G401.6 (cell line): ENCODE data around the gene HAT1.
"Not testable (repeated sequence)": the region's sequence is repeated elsewhere in the genome, so short reads cannot be mapped to it uniquely, and the experiment has no call there.

Source experiments
- FAIRE-seq: peaks from 2 replicates; lab custom pipeline; 2012; peaks lifted over from hg19 to GRCh38; lab: Jason Lieb, UNC

Gene HAT1

DNA sequence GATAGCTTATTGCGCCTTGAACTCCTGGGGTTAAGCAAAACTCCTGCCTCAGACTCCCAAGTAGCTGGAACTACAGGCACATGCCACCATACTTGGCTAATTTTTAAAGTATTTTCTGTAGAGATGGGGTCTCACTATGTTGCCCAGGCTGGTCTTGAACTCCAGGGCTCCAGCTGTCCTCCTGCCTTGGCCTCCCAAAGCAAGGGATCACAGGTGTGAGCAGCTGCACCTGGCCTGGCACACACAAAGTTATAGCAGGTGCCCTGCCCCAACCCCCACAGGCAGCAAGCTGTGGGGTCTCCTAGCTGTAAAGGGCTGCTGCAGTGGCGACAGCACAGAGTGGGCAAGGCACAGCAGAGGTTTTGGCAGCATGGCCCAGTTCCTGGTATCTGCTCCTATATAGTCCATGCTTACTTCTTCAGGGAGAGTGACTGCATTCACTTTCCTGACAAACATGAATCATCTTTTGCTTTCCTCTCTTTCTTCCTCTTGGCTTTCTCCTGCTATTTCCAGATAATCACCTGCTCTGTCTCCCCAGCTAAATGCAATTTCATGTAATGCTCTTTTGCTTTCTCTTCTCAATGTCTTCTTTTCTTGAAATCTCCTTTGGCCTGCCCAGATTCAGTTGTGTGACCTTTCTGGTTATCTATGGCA lies 50.2 kb downstream of the HAT1 start:
- FAIRE-seq, result no peak

DNA sequence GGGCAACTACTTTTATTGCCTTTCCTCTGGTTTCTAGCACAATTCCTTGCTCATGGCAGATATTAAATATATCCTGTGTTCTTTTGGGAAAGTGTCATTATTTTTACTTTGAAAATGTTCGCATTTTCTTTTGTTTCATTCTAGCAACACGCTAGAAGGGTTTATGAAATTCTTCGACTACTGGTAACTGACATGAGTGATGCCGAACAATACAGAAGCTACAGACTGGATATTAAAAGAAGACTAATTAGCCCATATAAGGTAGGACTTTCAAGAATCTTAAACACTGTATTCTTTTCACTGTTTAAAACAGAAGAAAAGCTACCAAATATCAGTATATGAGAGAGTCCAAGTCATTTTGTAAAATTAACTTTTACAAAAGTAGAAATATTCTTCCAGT lies 56.8 kb downstream of the HAT1 start:
- no peak for FAIRE-seq

- not testable (repeated sequence) for FAIRE-seq
These were observed 61.7 kb downstream of the HAT1 start for GRCh38 chr2:171983924-171984323.

DNA sequence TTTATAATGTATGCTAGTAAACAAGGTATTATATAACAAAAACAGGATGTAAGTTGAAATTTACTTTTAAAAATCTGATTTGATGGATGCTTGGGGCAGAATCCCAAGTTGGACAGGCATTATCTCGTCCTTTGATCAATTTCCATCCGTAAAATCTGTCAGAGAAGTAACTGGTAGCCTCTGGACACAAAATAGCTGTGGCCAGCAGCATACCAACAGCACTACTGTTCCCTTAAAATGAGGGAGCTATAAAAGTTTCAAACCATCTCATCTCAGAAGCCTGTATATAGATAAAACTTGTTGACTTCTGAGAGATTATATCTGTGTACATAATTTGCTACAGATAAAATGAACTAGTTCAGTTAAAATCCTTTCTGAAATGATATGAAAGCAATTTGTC lies 62.8 kb downstream of the HAT1 start:
- no peak for FAIRE-seq

DNA sequence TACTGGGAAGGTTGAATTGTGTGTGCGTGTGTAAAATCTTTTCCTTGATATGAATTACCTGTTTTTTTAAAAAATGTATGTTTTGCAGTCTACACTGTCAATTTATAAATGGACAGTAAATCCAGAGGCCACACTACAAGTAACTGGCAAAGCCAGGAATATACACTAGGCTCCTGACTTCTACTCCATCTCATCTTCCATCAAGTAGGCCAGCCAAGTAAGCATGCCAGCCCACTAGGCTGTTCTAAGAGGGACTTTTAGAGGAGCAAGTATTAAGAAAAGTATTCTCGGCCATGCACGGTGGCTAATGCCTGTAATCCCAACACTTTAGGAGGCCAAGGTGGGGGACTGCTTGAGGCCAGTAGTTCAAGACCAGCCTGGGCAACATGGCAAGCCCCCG lies 64.5 kb downstream of the HAT1 start:
- FAIRE-seq, result no peak

DNA sequence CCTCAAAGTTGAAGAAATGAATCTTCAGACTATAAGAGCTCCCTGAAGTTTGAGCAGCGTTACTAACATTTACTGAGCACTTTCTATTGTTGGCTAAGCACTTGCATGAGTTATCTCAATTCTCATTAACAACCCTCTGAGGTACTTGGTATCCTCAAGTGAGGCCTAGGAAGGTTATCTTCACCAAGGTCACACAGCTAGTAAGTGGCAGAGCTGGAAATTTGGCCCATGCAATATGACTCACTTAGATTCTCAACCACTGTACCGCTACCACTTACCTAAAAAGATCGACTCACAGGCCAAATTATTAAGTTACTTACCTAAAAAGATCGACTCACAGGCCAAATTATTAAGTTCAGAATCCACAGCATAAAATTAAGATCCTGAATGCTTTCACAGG lies 68.8 kb downstream of the HAT1 start:
- no peak for FAIRE-seq

- no peak for FAIRE-seq
These were observed 73.3 kb downstream of the HAT1 start for GRCh38 chr2:171995586-171995985.

- no peak for FAIRE-seq
These were observed 73.8 kb downstream of the HAT1 start for GRCh38 chr2:171996021-171996420.

- FAIRE-seq, result not testable (repeated sequence)
These were observed 74.8 kb downstream of the HAT1 start for GRCh38 chr2:171997031-171997430.

GRCh38 chr2:171999161-171999560 lies 76.9 kb downstream of the HAT1 start:
- no peak for FAIRE-seq

DNA sequence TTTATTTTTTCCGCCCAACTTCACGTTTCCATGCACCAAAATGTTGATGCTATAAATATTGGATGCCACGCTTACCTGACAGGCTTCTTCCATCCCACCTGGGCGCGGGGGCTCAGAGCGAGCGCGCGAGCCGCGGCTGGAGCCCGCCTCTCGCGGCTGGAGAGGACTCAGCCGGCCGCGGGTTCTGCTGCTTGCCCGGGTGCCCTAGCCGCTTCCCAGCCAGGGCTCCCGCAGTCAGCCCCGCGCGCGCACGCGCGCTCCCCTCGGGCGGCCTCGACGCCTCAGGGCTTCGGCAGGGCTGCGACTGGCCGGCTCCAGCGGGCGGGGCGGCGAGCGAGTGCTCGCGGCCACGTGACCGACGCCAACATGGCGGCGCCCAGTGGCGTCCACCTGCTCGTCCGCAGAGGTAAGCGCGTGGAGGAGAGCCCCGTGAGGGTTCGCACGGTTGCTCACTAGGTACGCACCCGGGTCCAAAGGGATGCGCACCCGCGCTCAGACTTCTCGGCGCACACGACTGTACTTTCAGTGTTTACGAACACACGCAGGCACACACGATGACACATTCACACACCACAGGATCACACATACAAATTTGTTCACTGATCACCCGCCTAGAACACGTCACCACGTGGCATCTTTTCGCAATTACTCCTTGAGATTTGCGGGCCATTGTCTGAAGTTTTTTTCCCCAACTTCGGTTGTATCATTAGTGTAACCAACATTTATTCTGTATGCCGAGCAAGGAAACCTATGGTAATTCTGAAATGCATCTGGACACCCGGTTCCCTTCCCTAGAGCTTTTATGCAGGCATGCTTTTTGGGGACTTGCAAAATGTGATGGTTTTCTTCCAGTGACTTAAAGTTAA lies 77.6 kb downstream of the HAT1 start, which contains the start of gene METAP1D:
TSS of gene METAP1D (plus strand) at position 350 of the 866 bp plus-strand sequence. CDS start at position 367, 17 bp downstream.
- peak; percentile 17 for FAIRE-seq

DNA sequence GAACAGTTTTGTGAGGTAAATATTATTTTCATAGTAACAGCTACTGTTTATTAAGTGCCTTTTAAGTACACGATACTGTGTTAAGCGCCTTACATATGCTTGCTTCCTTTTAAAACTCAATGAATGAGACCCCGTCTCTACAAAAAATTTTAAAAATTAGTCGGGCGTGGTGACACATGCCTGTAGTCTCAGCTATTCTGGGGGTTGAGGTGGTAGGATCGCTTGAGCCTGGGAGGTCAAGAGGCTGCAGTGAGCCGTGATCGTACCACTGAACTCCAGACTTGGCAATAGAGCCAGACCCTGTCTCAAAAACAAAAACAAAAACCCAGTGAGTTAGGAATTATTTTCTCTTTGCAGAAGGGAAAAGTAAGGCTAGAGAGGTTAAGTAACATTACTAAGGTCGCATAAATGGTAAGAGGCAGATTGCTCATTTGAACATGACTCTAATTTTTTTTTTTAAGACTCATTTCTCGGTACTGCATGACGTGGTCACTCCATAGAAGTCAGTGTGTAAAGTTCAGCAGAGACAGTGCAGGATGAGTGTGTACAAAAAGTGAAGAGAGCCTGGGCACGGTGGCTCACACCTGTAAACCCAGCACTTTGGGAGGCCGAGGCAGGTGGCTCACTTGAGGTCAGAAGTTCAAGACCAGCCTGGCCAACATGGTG lies 78.6 kb downstream of the HAT1 start:
- FAIRE-seq, result peak; percentile 71

DNA sequence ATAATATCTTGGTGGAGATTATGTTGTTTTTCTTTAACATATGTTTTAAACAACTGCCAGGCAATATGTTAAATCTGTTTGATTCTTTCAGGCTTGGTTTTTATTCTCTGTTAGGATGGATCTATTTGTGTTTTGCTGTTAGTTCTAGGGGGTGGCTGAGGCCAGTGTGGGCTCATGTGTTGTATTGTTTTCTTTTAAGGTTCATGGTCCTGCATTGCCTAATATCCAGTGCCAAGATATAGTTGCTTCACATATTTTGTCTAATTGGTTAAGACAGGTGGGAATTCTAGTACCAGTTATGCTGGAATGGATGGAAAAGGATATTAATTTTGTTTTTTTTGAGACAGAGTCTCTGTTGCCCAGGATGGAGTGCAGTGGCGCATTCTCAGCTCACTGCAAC lies 85.1 kb downstream of the HAT1 start:
- FAIRE-seq, result no peak

DNA sequence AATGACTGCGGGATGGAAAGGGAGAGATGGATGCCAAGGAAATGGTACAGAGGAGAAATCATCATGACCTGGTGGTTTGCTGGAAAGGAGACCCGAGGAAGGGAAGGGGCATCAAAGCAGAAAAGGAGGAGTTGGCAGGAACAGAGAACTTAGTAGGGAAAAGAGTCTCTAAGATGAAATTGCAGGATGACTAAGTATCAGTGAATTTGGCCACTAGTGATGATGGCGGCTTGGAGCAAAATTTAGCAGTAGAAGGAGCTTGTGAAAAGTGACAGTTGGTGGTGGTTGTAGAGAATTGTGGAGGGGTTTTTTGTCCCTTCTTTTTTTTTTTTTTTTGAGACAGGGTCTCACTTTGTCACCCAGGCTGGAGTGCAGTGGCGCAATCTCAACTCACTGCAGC lies 87.6 kb downstream of the HAT1 start:
- FAIRE-seq, result no peak

DNA sequence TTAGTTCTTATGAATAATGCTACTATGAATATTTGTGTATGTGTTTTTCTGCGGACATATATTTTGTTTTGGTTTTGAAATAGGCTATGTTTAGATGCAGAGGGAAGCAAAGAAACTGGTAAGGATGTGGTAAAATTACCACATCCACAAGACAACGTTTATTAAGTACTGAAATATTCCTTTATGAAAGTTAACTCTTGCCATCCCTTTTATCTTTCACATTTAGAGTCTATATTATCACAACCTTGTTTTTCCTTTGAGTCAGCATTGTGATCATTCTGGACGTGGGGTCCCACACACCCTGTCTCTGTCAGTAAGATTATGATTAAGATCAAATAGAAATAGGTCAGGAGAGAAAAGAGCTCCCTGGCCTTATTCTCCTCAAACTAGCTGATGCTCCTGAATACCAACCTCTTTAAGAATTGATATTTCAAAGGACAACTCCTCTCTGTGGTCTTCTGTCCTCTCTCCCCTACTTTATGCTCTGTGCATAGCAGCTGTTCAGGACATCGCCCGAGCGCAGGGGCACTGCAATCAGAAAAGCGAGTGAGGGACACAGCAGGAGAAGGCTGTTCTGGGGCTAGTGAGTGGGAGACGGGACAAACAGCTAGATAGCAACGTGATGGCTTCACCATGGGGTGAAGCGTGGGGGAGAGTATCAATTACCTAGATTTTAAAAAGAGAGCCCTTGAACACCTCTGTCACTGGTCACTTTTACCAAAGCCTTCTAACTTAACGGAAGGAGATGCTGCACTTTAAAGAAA lies 89.7 kb downstream of the HAT1 start:
- FAIRE-seq, result no peak

DNA sequence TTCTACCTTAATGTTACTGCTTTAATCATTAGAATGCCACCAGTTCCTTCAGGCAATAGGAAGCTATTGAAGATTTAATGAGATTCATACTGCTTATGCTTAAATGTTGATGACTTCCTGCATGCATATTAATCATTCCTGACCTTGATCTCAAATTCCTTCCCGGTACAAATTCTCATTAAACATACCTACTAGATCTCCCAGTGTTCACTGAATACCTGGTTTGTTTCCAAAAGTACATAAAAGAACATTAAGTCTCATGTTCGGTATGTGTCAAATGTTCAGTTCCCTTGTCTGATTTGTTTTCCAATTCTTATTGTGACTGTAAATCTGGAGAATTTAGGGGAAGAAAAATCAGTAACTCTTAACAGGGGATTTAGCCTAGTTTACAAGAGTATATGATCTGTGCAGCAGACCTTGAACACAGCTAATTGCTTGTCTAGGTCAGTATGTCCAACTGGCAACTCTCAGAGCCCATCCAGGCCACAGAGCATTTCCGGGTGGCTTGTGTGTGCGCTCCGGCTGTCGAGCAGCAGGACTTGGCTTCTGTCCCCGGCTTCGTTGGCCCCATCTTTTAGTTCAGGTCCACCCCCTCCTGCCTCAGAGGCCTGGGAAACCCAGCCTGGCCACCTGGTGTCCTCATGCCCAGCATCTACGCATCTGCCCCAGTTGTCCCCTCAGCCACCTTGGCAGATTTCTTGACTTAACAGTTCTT lies 90.6 kb downstream of the HAT1 start:
- FAIRE-seq, result peak; percentile 89

- FAIRE-seq, result no peak
These were observed 91.1 kb downstream of the HAT1 start for GRCh38 chr2:172013396-172013795.

DNA sequence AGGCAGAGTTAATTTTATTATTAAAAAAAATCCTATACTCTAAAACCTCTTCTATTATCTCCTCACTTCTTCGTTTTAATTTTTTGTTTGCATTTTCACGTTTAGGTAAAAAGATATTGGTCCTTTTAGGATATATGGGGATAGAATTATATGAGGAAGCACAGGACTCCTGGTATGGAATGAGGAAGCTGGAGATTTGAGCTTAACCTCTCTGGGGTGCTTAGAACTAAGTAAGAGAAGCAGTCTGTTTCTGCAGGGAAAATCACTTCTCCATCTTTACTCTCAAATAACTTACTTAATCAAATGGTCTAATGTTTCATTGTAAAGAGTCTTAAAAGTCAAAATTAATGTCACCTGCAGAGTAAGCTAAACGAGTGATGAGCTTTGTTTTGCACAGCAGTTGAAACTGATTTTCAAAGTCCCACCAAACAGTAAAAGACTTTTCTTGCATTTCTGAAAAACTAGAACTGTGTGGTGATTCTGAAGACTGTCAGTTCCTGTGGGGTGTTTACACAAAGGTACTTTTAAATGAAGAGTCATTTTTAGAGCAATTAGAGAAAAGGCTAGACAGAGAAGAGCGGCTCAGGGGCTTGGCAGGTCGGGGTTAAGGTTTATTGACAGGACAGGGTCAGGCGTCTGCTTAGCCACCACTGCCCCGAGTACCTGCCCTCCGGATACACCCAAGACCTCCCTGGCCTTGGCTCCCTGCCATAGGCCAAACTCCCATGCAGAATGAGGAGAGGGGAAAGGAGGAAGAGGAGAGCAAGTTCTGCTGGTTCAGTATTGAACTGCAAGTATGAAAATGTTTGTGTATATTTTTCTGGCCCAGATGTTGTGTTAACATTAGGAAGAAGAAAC lies 99.0 kb downstream of the HAT1 start:
- FAIRE-seq, result peak; percentile 98

DNA sequence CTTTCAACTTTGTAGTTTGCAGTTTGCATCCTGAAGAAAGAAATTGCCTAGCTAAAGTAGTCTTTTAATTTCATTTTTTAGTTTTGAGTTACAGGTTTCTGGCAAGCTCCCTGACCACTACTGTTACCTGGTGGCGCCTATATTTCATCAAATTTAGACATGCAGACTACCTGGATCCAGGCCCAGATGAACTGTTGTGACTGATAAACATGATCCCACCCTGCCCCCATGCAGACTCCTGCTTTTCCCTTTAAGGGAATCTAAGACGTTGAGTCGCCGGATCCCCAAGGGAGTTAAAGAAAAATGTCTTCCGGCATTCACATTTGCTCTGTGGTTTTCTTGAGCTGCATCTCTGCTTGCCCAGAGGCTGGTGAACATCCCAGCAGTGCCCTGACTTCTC lies 99.7 kb downstream of the HAT1 start:
- no peak for FAIRE-seq

GRCh38 chr2:172031536-172031935 lies 109.3 kb downstream of the HAT1 start:
- peak; percentile 59 for FAIRE-seq
